Measurements from ENCODE around the gene DTX3L. TPM values are rescaled to one million over a fixed set of nuclear protein-coding genes. Genes with fewer than 3 reads are reported as not detected.

Gene DTX3L
- total and polyA plus RNA-seq, 2 experiments from 2014 or later, result 1.8 to 6.8 TPM

DNA sequence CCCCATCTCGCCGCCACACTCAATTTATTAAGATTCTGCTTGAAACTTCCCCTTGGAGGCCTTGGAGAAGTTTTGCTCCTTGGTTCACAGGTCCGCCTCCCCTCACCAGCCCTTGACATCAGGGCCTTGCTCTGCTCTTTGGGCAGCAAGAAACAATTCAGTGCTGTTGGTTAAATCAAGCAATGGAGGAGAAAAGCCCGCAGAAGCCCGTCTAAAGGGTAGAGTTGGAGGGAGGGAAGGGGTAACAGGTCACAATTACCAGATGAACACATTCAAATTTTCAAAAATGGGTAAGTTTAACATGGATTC, 467 bp upstream of the DTX3L start:
- H3K27me3 Mint-ChIP-seq (ENCODE audit: insufficient read depth, low read depth, poor library complexity), result peaks cover 11% of the 10 kb centered on the region
- Histone ChIP-seq H3K36me3 (ENCODE audit: insufficient read depth) (no peaks in the 10 kb centered on the region), H3K27me3 (ENCODE audit: insufficient read depth) (no peaks in the 10 kb centered on the region), H3K9me2 (ENCODE audit: insufficient read depth) (no peaks in the 10 kb centered on the region), H3K4me2 (peak overlapping the region; percentile 87), H2AFZ (peak overlapping the region; percentile 98), H3K4me1 (ENCODE audit: insufficient read depth) (peaks cover 15% of the 10 kb centered on the region), H3K27ac (ENCODE audit: low read depth) (no peak overlapping the region), H3K79me2 (replicated peaks; ENCODE audit: insufficient read depth) (no peaks in the 10 kb centered on the region), H4K20me1 (replicated peaks; ENCODE audit: insufficient read depth) (no peaks in the 10 kb centered on the region), H3F3A (replicated peaks; ENCODE audit: low read depth) (0 out of 2 replicates have a peak, but pooled peaks cover 2% of the 10 kb centered on the region), H3K4me3 (peak overlapping the region; percentile 89)
- ATAC-seq (peak; percentile 8), DNase-seq (ENCODE audit: low spot score) (no peak)
- TF ChIP-seq NANOG (IDR thresholded peaks at IDR 0.05; ENCODE audit: borderline replicate concordance) (no peak), ZNF114 (CRISPR knock-in tag; IDR thresholded peaks at IDR 0.05) (no peak), POLR2AphosphoS5 (IDR thresholded peaks at IDR 0.05; ENCODE audit: low read depth) (no peak), STAT1 (IDR thresholded peaks at IDR 0.05; ENCODE audit: unreplicated experiment) (no peak), CREB1 (CRISPR knock-in tag; IDR thresholded peaks at IDR 0.05; ENCODE audit: low read depth) (no peak), JUNB (IDR thresholded peaks at IDR 0.05; ENCODE audit: unreplicated experiment) (no peak), EZH2 (IDR thresholded peaks at IDR 0.05; ENCODE audit: low read depth, unreplicated experiment) (no peak), EZH2phosphoT487 (IDR thresholded peaks at IDR 0.05; ENCODE audit: unreplicated experiment) (no peak), ZNF331 (CRISPR knock-in tag; IDR thresholded peaks at IDR 0.05; ENCODE audit: low read depth) (no peak)
- TF ChIP-seq, protein P1, sequence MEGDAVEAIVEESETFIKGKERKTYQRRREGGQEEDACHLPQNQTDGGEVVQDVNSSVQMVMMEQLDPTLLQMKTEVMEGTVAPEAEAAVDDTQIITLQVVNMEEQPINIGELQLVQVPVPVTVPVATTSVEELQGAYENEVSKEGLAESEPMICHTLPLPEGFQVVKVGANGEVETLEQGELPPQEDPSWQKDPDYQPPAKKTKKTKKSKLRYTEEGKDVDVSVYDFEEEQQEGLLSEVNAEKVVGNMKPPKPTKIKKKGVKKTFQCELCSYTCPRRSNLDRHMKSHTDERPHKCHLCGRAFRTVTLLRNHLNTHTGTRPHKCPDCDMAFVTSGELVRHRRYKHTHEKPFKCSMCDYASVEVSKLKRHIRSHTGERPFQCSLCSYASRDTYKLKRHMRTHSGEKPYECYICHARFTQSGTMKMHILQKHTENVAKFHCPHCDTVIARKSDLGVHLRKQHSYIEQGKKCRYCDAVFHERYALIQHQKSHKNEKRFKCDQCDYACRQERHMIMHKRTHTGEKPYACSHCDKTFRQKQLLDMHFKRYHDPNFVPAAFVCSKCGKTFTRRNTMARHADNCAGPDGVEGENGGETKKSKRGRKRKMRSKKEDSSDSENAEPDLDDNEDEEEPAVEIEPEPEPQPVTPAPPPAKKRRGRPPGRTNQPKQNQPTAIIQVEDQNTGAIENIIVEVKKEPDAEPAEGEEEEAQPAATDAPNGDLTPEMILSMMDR (conservative IDR thresholded peaks at IDR 0.05; ENCODE audit: low read depth in 2 of 2), result no peak
- TF ChIP-seq, protein P2, sequence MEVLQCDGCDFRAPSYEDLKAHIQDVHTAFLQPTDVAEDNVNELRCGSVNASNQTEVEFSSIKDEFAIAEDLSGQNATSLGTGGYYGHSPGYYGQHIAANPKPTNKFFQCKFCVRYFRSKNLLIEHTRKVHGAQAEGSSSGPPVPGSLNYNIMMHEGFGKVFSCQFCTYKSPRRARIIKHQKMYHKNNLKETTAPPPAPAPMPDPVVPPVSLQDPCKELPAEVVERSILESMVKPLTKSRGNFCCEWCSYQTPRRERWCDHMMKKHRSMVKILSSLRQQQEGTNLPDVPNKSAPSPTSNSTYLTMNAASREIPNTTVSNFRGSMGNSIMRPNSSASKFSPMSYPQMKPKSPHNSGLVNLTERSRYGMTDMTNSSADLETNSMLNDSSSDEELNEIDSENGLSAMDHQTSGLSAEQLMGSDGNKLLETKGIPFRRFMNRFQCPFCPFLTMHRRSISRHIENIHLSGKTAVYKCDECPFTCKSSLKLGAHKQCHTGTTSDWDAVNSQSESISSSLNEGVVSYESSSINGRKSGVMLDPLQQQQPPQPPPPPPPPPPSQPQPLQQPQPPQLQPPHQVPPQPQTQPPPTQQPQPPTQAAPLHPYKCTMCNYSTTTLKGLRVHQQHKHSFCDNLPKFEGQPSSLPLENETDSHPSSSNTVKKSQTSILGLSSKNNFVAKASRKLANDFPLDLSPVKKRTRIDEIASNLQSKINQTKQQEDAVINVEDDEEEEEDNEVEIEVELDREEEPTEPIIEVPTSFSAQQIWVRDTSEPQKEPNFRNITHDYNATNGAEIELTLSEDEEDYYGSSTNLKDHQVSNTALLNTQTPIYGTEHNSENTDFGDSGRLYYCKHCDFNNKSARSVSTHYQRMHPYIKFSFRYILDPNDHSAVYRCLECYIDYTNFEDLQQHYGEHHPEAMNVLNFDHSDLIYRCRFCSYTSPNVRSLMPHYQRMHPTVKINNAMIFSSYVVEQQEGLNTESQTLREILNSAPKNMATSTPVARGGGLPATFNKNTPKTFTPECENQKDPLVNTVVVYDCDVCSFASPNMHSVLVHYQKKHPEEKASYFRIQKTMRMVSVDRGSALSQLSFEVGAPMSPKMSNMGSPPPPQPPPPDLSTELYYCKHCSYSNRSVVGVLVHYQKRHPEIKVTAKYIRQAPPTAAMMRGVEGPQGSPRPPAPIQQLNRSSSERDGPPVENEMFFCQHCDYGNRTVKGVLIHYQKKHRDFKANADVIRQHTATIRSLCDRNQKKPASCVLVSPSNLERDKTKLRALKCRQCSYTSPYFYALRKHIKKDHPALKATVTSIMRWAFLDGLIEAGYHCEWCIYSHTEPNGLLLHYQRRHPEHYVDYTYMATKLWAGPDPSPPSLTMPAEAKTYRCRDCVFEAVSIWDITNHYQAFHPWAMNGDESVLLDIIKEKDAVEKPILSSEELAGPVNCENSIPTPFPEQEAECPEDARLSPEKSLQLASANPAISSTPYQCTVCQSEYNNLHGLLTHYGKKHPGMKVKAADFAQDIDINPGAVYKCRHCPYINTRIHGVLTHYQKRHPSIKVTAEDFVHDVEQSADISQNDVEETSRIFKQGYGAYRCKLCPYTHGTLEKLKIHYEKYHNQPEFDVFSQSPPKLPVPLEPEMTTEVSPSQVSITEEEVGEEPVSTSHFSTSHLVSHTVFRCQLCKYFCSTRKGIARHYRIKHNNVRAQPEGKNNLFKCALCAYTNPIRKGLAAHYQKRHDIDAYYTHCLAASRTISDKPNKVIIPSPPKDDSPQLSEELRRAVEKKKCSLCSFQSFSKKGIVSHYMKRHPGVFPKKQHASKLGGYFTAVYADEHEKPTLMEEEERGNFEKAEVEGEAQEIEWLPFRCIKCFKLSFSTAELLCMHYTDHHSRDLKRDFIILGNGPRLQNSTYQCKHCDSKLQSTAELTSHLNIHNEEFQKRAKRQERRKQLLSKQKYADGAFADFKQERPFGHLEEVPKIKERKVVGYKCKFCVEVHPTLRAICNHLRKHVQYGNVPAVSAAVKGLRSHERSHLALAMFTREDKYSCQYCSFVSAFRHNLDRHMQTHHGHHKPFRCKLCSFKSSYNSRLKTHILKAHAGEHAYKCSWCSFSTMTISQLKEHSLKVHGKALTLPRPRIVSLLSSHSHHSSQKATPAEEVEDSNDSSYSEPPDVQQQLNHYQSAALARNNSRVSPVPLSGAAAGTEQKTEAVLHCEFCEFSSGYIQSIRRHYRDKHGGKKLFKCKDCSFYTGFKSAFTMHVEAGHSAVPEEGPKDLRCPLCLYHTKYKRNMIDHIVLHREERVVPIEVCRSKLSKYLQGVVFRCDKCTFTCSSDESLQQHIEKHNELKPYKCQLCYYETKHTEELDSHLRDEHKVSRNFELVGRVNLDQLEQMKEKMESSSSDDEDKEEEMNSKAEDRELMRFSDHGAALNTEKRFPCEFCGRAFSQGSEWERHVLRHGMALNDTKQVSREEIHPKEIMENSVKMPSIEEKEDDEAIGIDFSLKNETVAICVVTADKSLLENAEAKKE (CRISPR knock-in tag; IDR thresholded peaks at IDR 0.05), result no peak
- TF ChIP-seq, protein P3, sequence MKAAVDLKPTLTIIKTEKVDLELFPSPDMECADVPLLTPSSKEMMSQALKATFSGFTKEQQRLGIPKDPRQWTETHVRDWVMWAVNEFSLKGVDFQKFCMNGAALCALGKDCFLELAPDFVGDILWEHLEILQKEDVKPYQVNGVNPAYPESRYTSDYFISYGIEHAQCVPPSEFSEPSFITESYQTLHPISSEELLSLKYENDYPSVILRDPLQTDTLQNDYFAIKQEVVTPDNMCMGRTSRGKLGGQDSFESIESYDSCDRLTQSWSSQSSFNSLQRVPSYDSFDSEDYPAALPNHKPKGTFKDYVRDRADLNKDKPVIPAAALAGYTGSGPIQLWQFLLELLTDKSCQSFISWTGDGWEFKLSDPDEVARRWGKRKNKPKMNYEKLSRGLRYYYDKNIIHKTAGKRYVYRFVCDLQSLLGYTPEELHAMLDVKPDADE (IDR thresholded peaks at IDR 0.05), result no peak
- TF ChIP-seq, protein P4, sequence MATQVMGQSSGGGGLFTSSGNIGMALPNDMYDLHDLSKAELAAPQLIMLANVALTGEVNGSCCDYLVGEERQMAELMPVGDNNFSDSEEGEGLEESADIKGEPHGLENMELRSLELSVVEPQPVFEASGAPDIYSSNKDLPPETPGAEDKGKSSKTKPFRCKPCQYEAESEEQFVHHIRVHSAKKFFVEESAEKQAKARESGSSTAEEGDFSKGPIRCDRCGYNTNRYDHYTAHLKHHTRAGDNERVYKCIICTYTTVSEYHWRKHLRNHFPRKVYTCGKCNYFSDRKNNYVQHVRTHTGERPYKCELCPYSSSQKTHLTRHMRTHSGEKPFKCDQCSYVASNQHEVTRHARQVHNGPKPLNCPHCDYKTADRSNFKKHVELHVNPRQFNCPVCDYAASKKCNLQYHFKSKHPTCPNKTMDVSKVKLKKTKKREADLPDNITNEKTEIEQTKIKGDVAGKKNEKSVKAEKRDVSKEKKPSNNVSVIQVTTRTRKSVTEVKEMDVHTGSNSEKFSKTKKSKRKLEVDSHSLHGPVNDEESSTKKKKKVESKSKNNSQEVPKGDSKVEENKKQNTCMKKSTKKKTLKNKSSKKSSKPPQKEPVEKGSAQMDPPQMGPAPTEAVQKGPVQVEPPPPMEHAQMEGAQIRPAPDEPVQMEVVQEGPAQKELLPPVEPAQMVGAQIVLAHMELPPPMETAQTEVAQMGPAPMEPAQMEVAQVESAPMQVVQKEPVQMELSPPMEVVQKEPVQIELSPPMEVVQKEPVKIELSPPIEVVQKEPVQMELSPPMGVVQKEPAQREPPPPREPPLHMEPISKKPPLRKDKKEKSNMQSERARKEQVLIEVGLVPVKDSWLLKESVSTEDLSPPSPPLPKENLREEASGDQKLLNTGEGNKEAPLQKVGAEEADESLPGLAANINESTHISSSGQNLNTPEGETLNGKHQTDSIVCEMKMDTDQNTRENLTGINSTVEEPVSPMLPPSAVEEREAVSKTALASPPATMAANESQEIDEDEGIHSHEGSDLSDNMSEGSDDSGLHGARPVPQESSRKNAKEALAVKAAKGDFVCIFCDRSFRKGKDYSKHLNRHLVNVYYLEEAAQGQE (IDR thresholded peaks at IDR 0.05; ENCODE audit: unreplicated experiment), result no peak
- no peak overlapping the region for H3K27ac Mint-ChIP-seq
- no peaks in the 10 kb centered on the region for H3K9me3 Mint-ChIP-seq
- H3K4me1 Mint-ChIP-seq, result peaks cover 28% of the 10 kb centered on the region
- H3K36me3 Mint-ChIP-seq (ENCODE audit: low read depth), result no peaks in the 10 kb centered on the region
- H3K4me3 Mint-ChIP-seq, result peak overlapping the region; percentile 77
